ENCODE measurements around the gene LHFPL3.

The LHFPL3 gene

DNA sequence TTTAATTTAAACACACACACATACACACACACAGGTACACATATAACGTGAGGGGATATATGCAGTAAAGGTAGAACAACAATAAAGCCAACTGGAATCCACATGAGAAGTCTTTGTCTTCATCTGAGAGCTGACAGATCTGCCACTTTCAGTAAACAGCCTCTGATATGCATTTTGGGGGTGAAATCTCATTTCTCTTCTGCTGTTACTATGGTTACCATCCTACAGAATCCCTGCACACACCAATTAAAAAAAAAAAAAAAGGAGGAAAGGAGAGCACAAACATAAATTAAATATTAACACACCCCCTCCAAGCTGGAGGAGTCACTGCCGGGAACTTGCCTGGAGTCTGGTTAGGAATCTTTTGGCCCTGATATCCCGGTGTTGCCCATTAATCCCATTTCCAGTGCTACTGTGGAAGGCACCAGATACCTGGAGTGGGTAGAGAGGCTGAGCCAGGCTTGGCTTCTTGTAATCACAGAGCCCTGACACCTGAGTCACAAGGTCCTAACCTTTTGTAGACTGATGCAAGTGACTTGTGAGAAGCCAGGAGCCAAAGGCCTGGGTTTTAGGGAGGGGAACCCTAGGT, 169.1 kb downstream of the LHFPL3 start:
- no peak overlapping the region for H2BK120ac ChIP-seq (ENCODE audit: low read depth, low read length)
- H2AK5ac ChIP-seq (ENCODE audit: low read depth, low read length) = no peak overlapping the region
- H3K27ac ChIP-seq (replicated peaks; ENCODE audit: low read length) = no peak overlapping the region

GRCh38 chr7:104499975-104500374, 171.6 kb downstream of the LHFPL3 start:
- Histone ChIP-seq H2BK120ac (ENCODE audit: low read depth, low read length) (no peak overlapping the region), H2BK12ac (ENCODE audit: low read length) (no peak overlapping the region), H3K18ac (ENCODE audit: low read length) (no peak overlapping the region), H3K4ac (ENCODE audit: low read length) (no peak overlapping the region), H3K4me3 (ENCODE audit: low read length in 2 of 2) (no peak overlapping the region), H2BK5ac (ENCODE audit: low read length) (no peak overlapping the region), H3K27me3 (ENCODE audit: control insufficient read depth in 3 of 3, insufficient read depth in 3 of 3, low read depth in 1 of 3, low read length in 3 of 3) (peaks cover 0 to 1% (median 0%) of the 10 kb centered on the region in 3 experiments), H4K8ac (ENCODE audit: low read depth, low read length) (no peak overlapping the region), H2AK5ac (ENCODE audit: low read depth, low read length) (no peak overlapping the region), H3K23ac (ENCODE audit: low read depth, low read length, poor library complexity) (no peak overlapping the region), H3K4me1 (ENCODE audit: control insufficient read depth in 2 of 2, insufficient read depth in 1 of 2, low read depth in 1 of 2, low read length in 2 of 2) (no peaks in the 10 kb centered on the region), H3K9me3 (replicated peaks in 1 of 2; ENCODE audit: control insufficient read depth in 2 of 2, insufficient read depth in 1 of 2, low read depth in 1 of 2, low read length in 2 of 2) (no peaks in the 10 kb centered on the region), H2AFZ (ENCODE audit: low read length) (no peak overlapping the region), H3K4me2 (ENCODE audit: insufficient read depth, low read length, poor library complexity, severe bottlenecking) (no peak overlapping the region), H2BK15ac (ENCODE audit: low read length) (no peak overlapping the region), H3K79me1 (ENCODE audit: low read depth, low read length) (no peaks in the 10 kb centered on the region), H3K14ac (ENCODE audit: low read length) (no peak overlapping the region), H3K36me3 (replicated peaks in 1 of 2; ENCODE audit: control insufficient read depth in 2 of 2, insufficient read depth in 2 of 2, low read length in 2 of 2) (no peaks in the 10 kb centered on the region), H3K9ac (ENCODE audit: low read depth, low read length, poor library complexity) (no peak overlapping the region), H3K27ac (replicated peaks; ENCODE audit: low read length) (no peak overlapping the region), H4K91ac (ENCODE audit: low read depth, low read length, poor library complexity) (no peak overlapping the region)
- no peak for DNase-seq (ENCODE audit: low spot score)
- WGBS, 2 donors (ENCODE audit: extremely low coverage in 2 of 2, insufficient read length in 2 of 2, insufficient replicate concordance in 1 of 2) = no CpG with 5 or more reads among the region's 5 CpGs

More for the DNA sequence above, 169.1 kb downstream of the LHFPL3 start:
- H2BK12ac ChIP-seq (ENCODE audit: low read length) = no peak overlapping the region
- no peak overlapping the region for H2AFZ ChIP-seq (ENCODE audit: low read length)
- H3K4me1 ChIP-seq (ENCODE audit: control insufficient read depth in 2 of 2, insufficient read depth in 1 of 2, low read depth in 1 of 2, low read length in 2 of 2) = no peaks in the 10 kb centered on the region
- no peak overlapping the region for H4K8ac ChIP-seq (ENCODE audit: low read depth, low read length)
- H3K9ac ChIP-seq (ENCODE audit: low read depth, low read length, poor library complexity) = no peak overlapping the region
- H3K9me3 ChIP-seq (replicated peaks in 1 of 2; ENCODE audit: control insufficient read depth in 2 of 2, insufficient read depth in 1 of 2, low read depth in 1 of 2, low read length in 2 of 2) = no peaks in the 10 kb centered on the region
- DNase-seq (ENCODE audit: low spot score) = no peak
- peaks cover 0 to 1% (median 0%) of the 10 kb centered on the region in 3 experiments for H3K27me3 ChIP-seq (ENCODE audit: control insufficient read depth in 3 of 3, insufficient read depth in 3 of 3, low read depth in 1 of 3, low read length in 3 of 3)
- no peak overlapping the region for H3K23ac ChIP-seq (ENCODE audit: low read depth, low read length, poor library complexity)
- no CpG with 5 or more reads among the region's 3 CpGs for WGBS, 2 donors (ENCODE audit: extremely low coverage in 2 of 2, insufficient read length in 2 of 2, insufficient replicate concordance in 1 of 2)
- no peak overlapping the region for H4K91ac ChIP-seq (ENCODE audit: low read depth, low read length, poor library complexity)
- no peak overlapping the region for H3K14ac ChIP-seq (ENCODE audit: low read length)
- no peak overlapping the region for H3K4me2 ChIP-seq (ENCODE audit: insufficient read depth, low read length, poor library complexity, severe bottlenecking)
- H3K36me3 ChIP-seq (replicated peaks in 1 of 2; ENCODE audit: control insufficient read depth in 2 of 2, insufficient read depth in 2 of 2, low read length in 2 of 2) = no peaks in the 10 kb centered on the region
- H3K4ac ChIP-seq (ENCODE audit: low read length) = no peak overlapping the region
- no peak overlapping the region for H3K4me3 ChIP-seq (ENCODE audit: low read length in 2 of 2)
- H3K18ac ChIP-seq (ENCODE audit: low read length) = no peak overlapping the region
- H2BK5ac ChIP-seq (ENCODE audit: low read length) = no peak overlapping the region
- no peak overlapping the region for H2BK15ac ChIP-seq (ENCODE audit: low read length)
- no peaks in the 10 kb centered on the region for H3K79me1 ChIP-seq (ENCODE audit: low read depth, low read length)

- H3K18ac ChIP-seq (ENCODE audit: low read length) = no peak overlapping the region
- no peak overlapping the region for H2AK5ac ChIP-seq (ENCODE audit: low read depth, low read length)
- no peaks in the 10 kb centered on the region for H3K9me3 ChIP-seq (replicated peaks in 1 of 2; ENCODE audit: control insufficient read depth in 2 of 2, insufficient read depth in 1 of 2, low read depth in 1 of 2, low read length in 2 of 2)
- no peaks in the 10 kb centered on the region for H3K79me1 ChIP-seq (ENCODE audit: low read depth, low read length)
- H2BK120ac ChIP-seq (ENCODE audit: low read depth, low read length) = no peak overlapping the region
- H3K4me3 ChIP-seq (ENCODE audit: low read length in 2 of 2) = no peak overlapping the region
- H2BK12ac ChIP-seq (ENCODE audit: low read length) = no peak overlapping the region
- no peak overlapping the region for H3K27ac ChIP-seq (replicated peaks; ENCODE audit: low read length)
- H3K9ac ChIP-seq (ENCODE audit: low read depth, low read length, poor library complexity) = no peak overlapping the region
- no peak overlapping the region for H4K91ac ChIP-seq (ENCODE audit: low read depth, low read length, poor library complexity)
- no peak overlapping the region for H2BK15ac ChIP-seq (ENCODE audit: low read length)
- no peaks in the 10 kb centered on the region for H3K36me3 ChIP-seq (replicated peaks in 1 of 2; ENCODE audit: control insufficient read depth in 2 of 2, insufficient read depth in 2 of 2, low read length in 2 of 2)
- no peaks in the 10 kb centered on the region for H3K27me3 ChIP-seq (ENCODE audit: control insufficient read depth in 3 of 3, insufficient read depth in 3 of 3, low read depth in 1 of 3, low read length in 3 of 3)
- no peak for DNase-seq (ENCODE audit: low spot score)
- H3K4me1 ChIP-seq (ENCODE audit: control insufficient read depth in 2 of 2, insufficient read depth in 1 of 2, low read depth in 1 of 2, low read length in 2 of 2) = no peaks in the 10 kb centered on the region
- no peak overlapping the region for H3K14ac ChIP-seq (ENCODE audit: low read length)
- H2BK5ac ChIP-seq (ENCODE audit: low read length) = no peak overlapping the region
- H3K23ac ChIP-seq (ENCODE audit: low read depth, low read length, poor library complexity) = no peak overlapping the region
- H3K4me2 ChIP-seq (ENCODE audit: insufficient read depth, low read length, poor library complexity, severe bottlenecking) = no peak overlapping the region
- H3K4ac ChIP-seq (ENCODE audit: low read length) = no peak overlapping the region
- H4K8ac ChIP-seq (ENCODE audit: low read depth, low read length) = no peak overlapping the region
- no peak overlapping the region for H2AFZ ChIP-seq (ENCODE audit: low read length)
Observed at GRCh38 chr7:104509874-104510273, 181.5 kb downstream of the LHFPL3 start.

GRCh38 chr7:104524853-104525252, 196.4 kb downstream of the LHFPL3 start:
- H3K9ac ChIP-seq (ENCODE audit: low read depth, low read length, poor library complexity) = no peak overlapping the region
- H3K23ac ChIP-seq (ENCODE audit: low read depth, low read length, poor library complexity) = no peak overlapping the region
- no peak overlapping the region for H3K4ac ChIP-seq (ENCODE audit: low read length)
- no peak overlapping the region for H2BK5ac ChIP-seq (ENCODE audit: low read length)
- no peaks in the 10 kb centered on the region for H3K4me1 ChIP-seq (ENCODE audit: control insufficient read depth in 2 of 2, insufficient read depth in 1 of 2, low read depth in 1 of 2, low read length in 2 of 2)
- no peak overlapping the region for H2BK120ac ChIP-seq (ENCODE audit: low read depth, low read length)
- no peaks in the 10 kb centered on the region for H3K36me3 ChIP-seq (replicated peaks in 1 of 2; ENCODE audit: control insufficient read depth in 2 of 2, insufficient read depth in 2 of 2, low read length in 2 of 2)
- no peak overlapping the region for H3K14ac ChIP-seq (ENCODE audit: low read length)
- H2BK12ac ChIP-seq (ENCODE audit: low read length) = no peak overlapping the region
- H3K4me2 ChIP-seq (ENCODE audit: insufficient read depth, low read length, poor library complexity, severe bottlenecking) = no peak overlapping the region
- H4K91ac ChIP-seq (ENCODE audit: low read depth, low read length, poor library complexity) = no peak overlapping the region
- no peak overlapping the region for H4K8ac ChIP-seq (ENCODE audit: low read depth, low read length)
- H3K4me3 ChIP-seq (ENCODE audit: low read length in 2 of 2) = no peak overlapping the region
- H3K18ac ChIP-seq (ENCODE audit: low read length) = no peak overlapping the region
- H3K27ac ChIP-seq (replicated peaks; ENCODE audit: low read length) = no peak overlapping the region
- no peaks in the 10 kb centered on the region for H3K9me3 ChIP-seq (replicated peaks in 1 of 2; ENCODE audit: control insufficient read depth in 2 of 2, insufficient read depth in 1 of 2, low read depth in 1 of 2, low read length in 2 of 2)
- no CpG with 5 or more reads among the region's 3 CpGs for WGBS, 2 donors (ENCODE audit: extremely low coverage in 2 of 2, insufficient read length in 2 of 2, insufficient replicate concordance in 1 of 2)
- no peak overlapping the region for H2AFZ ChIP-seq (ENCODE audit: low read length)
- no peak overlapping the region for H2BK15ac ChIP-seq (ENCODE audit: low read length)
- H2AK5ac ChIP-seq (ENCODE audit: low read depth, low read length) = no peak overlapping the region
- no peak for DNase-seq (ENCODE audit: low spot score)
- no peaks in the 10 kb centered on the region for H3K79me1 ChIP-seq (ENCODE audit: low read depth, low read length)
- H3K27me3 ChIP-seq (ENCODE audit: control insufficient read depth in 3 of 3, insufficient read depth in 3 of 3, low read depth in 1 of 3, low read length in 3 of 3) = no peaks in the 10 kb centered on the region

Measured in neuronal stem cell (in vitro differentiated cells).